Endothelial cell of umbilical vein (primary cell): ENCODE data around the gene ARHGAP22. TPM values are rescaled to one million over a fixed set of nuclear protein-coding genes. Genes with fewer than 3 reads are reported as not detected.

Experiments used
- BruUV-seq: library from RNA; stranded (reverse); fragments of 400-500 nt; replicated peaks from 2 replicates; lab custom pipeline; 2021; lab: Mats Ljungman, UMichigan
- CTCF ChIA-PET: fragments of 300-600, 350-600 bp; sonication (Branson Sonifier 250); formaldehyde crosslinking; loops from one replicate; lab custom pipeline; 2021; ENCODE audit warnings: antibody characterized with exemption, inconsistent platforms; lab: Charles Lee
- POLR2A ChIA-PET: fragments of 300-600, 350-600 bp; sonication (Branson Sonifier 250); formaldehyde crosslinking; loops from one replicate; lab custom pipeline; 2021; ENCODE audit warnings: antibody characterized with exemption, inconsistent platforms; lab: Charles Lee
- DNase-seq: peaks from one replicate; pipeline ENCODE4 v3.0.0-alpha.2; 2011; ENCODE audit warnings: low read depth, low spot score
- FAIRE-seq: peaks from 2 replicates; lab custom pipeline; 2011; peaks lifted over from hg19 to GRCh38; lab: Jason Lieb, UNC
- H2AFZ ChIP-seq: 2 replicates; pipeline ENCODE4 v1.6.0; 2012; ENCODE audit warnings: low read depth, low read length, control low read depth, inconsistent platforms
- H3K27ac ChIP-seq: 2 replicates; pipeline ENCODE4 v1.5.1; 2011; ENCODE audit warnings: low read depth, mild to moderate bottlenecking, control low read depth, low read length, moderate library complexity; ENCODE audit not compliant: insufficient read depth
- H3K27me3 ChIP-seq, 2 experiments: 2 replicates each; pipeline versions ENCODE4 v1.6.0 to v1.6.1; 2011; ENCODE audit warnings: low read length in 2 of 2, mixed read lengths in 1 of 2; ENCODE audit not compliant: control insufficient read depth in 2 of 2, insufficient read depth in 2 of 2
- H3K36me3 ChIP-seq, 2 experiments: 2 replicates in 1 of 2; 3 replicates in 1 of 2; pipeline ENCODE4 v1.5.1; 2011; ENCODE audit warnings: low read length in 2 of 2, mild to moderate bottlenecking in 1 of 2, moderate library complexity in 1 of 2; ENCODE audit not compliant: control insufficient read depth in 2 of 2, insufficient read depth in 2 of 2; ENCODE audit errors: extremely low read depth in 1 of 2
- H3K4me1 ChIP-seq: 3 replicates; pipeline ENCODE4 v1.5.1; 2011; ENCODE audit warnings: mild to moderate bottlenecking, low read length; ENCODE audit not compliant: control insufficient read depth, insufficient read depth; ENCODE audit errors: extremely low read depth
- H3K4me2 ChIP-seq: 2 replicates; pipeline ENCODE4 v1.6.1; 2011; ENCODE audit warnings: low read length, control low read depth, mixed read lengths; ENCODE audit not compliant: insufficient read depth
- H3K4me3 ChIP-seq, 3 experiments: fragments of 200-600 bp in 1 of 3; sonication (generic), shearing (Covaris generic) in 1 of 3; replicated peaks in 1 of 3; 2 replicates each; pipeline ENCODE4 v1.5.1; 2011 to 2016; ENCODE audit warnings: control low read depth in 3 of 3, low read length in 3 of 3, mild to moderate bottlenecking in 2 of 3, inconsistent platforms in 1 of 3, low read depth in 1 of 3, moderate library complexity in 1 of 3; ENCODE audit not compliant: insufficient read depth in 1 of 3
- H3K79me2 ChIP-seq: 2 replicates; pipeline ENCODE4 v1.6.0; 2012; ENCODE audit warnings: low read length, inconsistent platforms; ENCODE audit not compliant: control insufficient read depth, insufficient read depth
- H3K9ac ChIP-seq: replicated peaks from 2 replicates; pipeline ENCODE3; 2011; ENCODE audit warnings: low read length, control low read depth; ENCODE audit not compliant: insufficient read depth; ENCODE audit errors: extremely low read depth
- H3K9me1 ChIP-seq: replicated peaks from 3 replicates; pipeline ENCODE4 v1.6.0; 2011; ENCODE audit warnings: mild to moderate bottlenecking, low read length; ENCODE audit not compliant: control insufficient read depth, insufficient read depth; ENCODE audit errors: extremely low read depth
- H3K9me3 ChIP-seq: replicated peaks from 2 replicates; pipeline ENCODE4 v1.5.1; 2012; ENCODE audit warnings: low read length, inconsistent platforms; ENCODE audit not compliant: control insufficient read depth, insufficient read depth
- H4K20me1 ChIP-seq: replicated peaks from 2 replicates; pipeline ENCODE3; 2011; ENCODE audit warnings: mild to moderate bottlenecking, low read length; ENCODE audit not compliant: control insufficient read depth, insufficient read depth; ENCODE audit errors: extremely low read depth
- CTCF ChIP-seq, 2 donors: IDR thresholded peaks; 1 replicate in 1 of 2; 2 replicates in 1 of 2; pipeline ENCODE4 v1.5.1; 2011; ENCODE audit warnings: low read length in 2 of 2, mild to moderate bottlenecking in 2 of 2, moderate library complexity in 2 of 2, control low read depth in 1 of 2, inconsistent platforms in 1 of 2, low read depth in 1 of 2; ENCODE audit not compliant: insufficient read depth in 1 of 2; ENCODE audit errors: extremely low read depth in 1 of 2
- EZH2 ChIP-seq: IDR thresholded peaks from 2 replicates; pipeline ENCODE4 v1.6.1; 2012; ENCODE audit warnings: borderline replicate concordance, low read depth, mild to moderate bottlenecking, moderate library complexity, low read length, inconsistent platforms; ENCODE audit not compliant: severe bottlenecking
- POLR2A ChIP-seq: IDR thresholded peaks from 2 replicates; pipeline ENCODE4 v1.6.1; 2012; ENCODE audit warnings: low read depth, mild to moderate bottlenecking, control low read depth, low read length
- POLR2AphosphoS5 ChIP-seq: IDR thresholded peaks from 2 replicates; pipeline ENCODE4 v1.6.1; 2012; ENCODE audit warnings: low read depth, mild to moderate bottlenecking, control low read depth, low read length, moderate library complexity; ENCODE audit not compliant: insufficient read depth
- dilution Hi-C: fragments of 300-500 bp; cut with MboI; formaldehyde crosslinking; loops from one replicate; pipeline ENCODE4 v1.15.0; 2019; ENCODE audit warnings: low sequenced_read_pairs; ENCODE audit not compliant: extremely low pct_ligation_motif_present
- intact Hi-C: fragments of 100-400 bp; cut with micrococcal nuclease; formaldehyde crosslinking; loops from one replicate; pipeline ENCODE4 v1.10.0; 2022
- polyA plus RNA-seq, 4 experiments: library from polyadenylated mRNA; depleted of rRNA in 3 of 4; stranded (reverse) in 3 of 4; unstranded in 1 of 4; fragments of >200 nt; gene quantifications; 2 replicates each; pipeline versions ENCODE4 v1.2.1 to v1.2.3, GENCODE V29; 2011 to 2012; ENCODE audit warnings: missing spikeins in 1 of 4
- total RNA-seq: library from RNA; stranded (reverse); gene quantifications from 2 replicates; pipeline ENCODE4 v1.2.3, GENCODE V29; 2021

ARHGAP22 gene
- total and polyA plus RNA-seq, 2 donors (not counting 3 experiments of a cell fraction or from before 2014, with no cell fraction given): 8.6 to 50.3 TPM

DNA sequence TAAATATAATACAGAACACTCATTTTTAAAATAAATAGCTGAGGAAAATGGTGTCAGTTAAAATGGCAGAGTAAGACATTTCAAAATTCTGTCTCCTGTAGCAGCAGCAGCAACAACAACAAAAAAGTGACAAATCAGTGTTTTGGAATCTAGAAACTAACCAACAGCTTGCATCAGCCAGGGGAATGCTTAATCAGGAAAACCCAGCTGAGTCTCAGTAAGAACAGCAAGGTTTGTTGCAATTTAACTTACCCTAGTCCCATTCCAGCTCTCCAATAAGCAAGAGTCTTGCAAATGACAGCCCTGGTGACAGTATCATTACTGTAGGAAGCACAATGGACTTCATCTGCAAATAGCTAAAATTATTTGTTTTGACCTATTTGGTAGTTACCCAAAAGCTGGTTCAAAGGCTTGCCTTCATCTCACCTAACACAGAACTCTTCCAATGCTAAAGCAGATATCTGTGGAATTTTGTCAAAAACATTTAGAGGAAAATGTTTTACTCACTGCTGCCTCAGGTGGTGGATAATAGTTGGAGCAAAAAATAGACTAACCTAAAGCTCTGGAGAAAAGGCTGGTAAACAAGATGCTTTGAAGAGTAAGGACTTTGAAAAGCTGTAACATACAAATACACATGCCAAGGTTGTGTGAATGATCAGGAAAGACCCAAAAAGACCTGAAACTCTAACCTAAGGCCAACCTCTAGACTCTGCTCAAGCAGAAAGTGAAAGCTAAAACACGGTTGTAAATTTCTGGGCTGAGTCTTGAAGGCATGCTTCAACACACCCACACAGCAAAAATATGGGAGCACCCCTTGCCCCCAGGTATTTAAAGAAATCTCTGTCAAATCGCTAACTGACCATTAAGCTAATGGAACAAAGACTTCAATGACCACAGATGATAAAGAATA is 9.9 kb upstream of the ARHGAP22 start:
- Histone ChIP-seq H3K4me3 (no peak overlapping the region), H3K79me2 (no peaks in the 10 kb centered on the region), H3K36me3 (no peaks in the 10 kb centered on the region), H3K4me2 (no peak overlapping the region), H4K20me1 (no peaks in the 10 kb centered on the region), H3K27ac (no peak overlapping the region), H3K27me3 (no peaks in the 10 kb centered on the region), H3K4me1 (peaks cover 9% of the 10 kb centered on the region), H3K9me1 (no peaks in the 10 kb centered on the region), H3K9ac (no peak overlapping the region), H2AFZ (no peak overlapping the region), H3K9me3 (no peaks in the 10 kb centered on the region)
- dilution Hi-C loops (no loop called here), intact Hi-C loops (no loop called here)
- DNase-seq (peak; percentile 18), FAIRE-seq (no peak)
- ChIA-PET POLR2A (interaction anchor here (1.0 kb wide), 1 partner anchor 9 kb away, joined by 3 read pairs; no protein-coding TSS in a partner anchor), CTCF (interaction anchor here (0.6 to 3.0 kb wide), 26 partner anchors 8 to 306 kb away, joined by 3 to 37 read pairs (median 4); partner anchors contain the start of gene ARHGAP22)
- TF ChIP-seq POLR2A (no peak), EZH2 (no peak), CTCF (IDR thresholded peaks at IDR 0.05; ENCODE audit: extremely low read depth in 1 of 2, insufficient read depth in 1 of 2, low read depth in 1 of 2, low read length in 2 of 2) (peak; percentile 15 to 18), POLR2AphosphoS5 (no peak)
- BruUV-seq: no TSS peak
